GM18499 (cell line): ENCODE measurements around the gene OR10S1.
"Not testable (repeated sequence)": the region's sequence is repeated elsewhere in the genome, so short reads cannot be mapped to it uniquely, and the experiment has no call there.

ENCODE experiments used
- ATAC-seq: cut with Tn5 transposase; IDR thresholded peaks from one replicate; pipeline ENCODE4 v1.9.1; 2021; ENCODE audit warnings: moderate number of reproducible peaks; ENCODE audit not compliant: insufficient read depth, unreplicated experiment

Gene OR10S1

GRCh38 chr11:123977731-123978347 lies at the start of gene OR10S1:
Gene OR10S1, minus strand, starts transcription at chr11:123977781. Its CDS starts 117 bp downstream, at chr11:123977664.
- no peak for ATAC-seq

GRCh38 chr11:124026498-124026897 lies 48.9 kb upstream of the OR10S1 start, which contains the start of gene OR10G8:
Gene OR10G8, plus strand, starts transcription at chr11:124026798. Its CDS starts 2,825 bp downstream, at chr11:124029623.
- no peak for ATAC-seq

- ATAC-seq = not testable (repeated sequence)
These were observed 38.3 kb upstream of the OR10S1 start for GRCh38 chr11:124015837-124016236.

GRCh38 chr11:124012697-124013096 lies 35.1 kb upstream of the OR10S1 start, which contains the start of gene OR10G4:
Gene OR10G4, plus strand, starts transcription at chr11:124012997. Its CDS starts 2,578 bp downstream, at chr11:124015575.
- ATAC-seq = no peak

- no peak for ATAC-seq
These were observed 17.5 kb upstream of the OR10S1 start, which contains the start of gene OR10G6 for GRCh38 chr11:123995119-123995518. Gene OR10G6, minus strand, starts transcription at chr11:123995161. Its CDS starts 0 bp downstream, at chr11:123995161.

GRCh38 chr11:123979311-123979710 lies 1.7 kb upstream of the OR10S1 start:
- no peak for ATAC-seq

GRCh38 chr11:123976770-123977560 lies 616 bp downstream of the OR10S1 start:
- ATAC-seq = no peak

GRCh38 chr11:123973816-123974215 lies 3.8 kb downstream of the OR10S1 start:
- ATAC-seq = no peak

GRCh38 chr11:123956752-123957151 lies 20.8 kb downstream of the OR10S1 start:
- ATAC-seq = no peak

- no peak for ATAC-seq
These were observed 32.4 kb downstream of the OR10S1 start for GRCh38 chr11:123945132-123945531.

- ATAC-seq = no peak
These were observed 33.8 kb downstream of the OR10S1 start, which contains the start of gene OR6T1 for GRCh38 chr11:123943738-123944137. Gene OR6T1, minus strand, starts transcription at chr11:123943838. Its CDS starts 0 bp downstream, at chr11:123943838.

GRCh38 chr11:123942413-123942812 lies 35.2 kb downstream of the OR10S1 start:
- no peak for ATAC-seq

GRCh38 chr11:123939317-123939716 lies 38.3 kb downstream of the OR10S1 start, which contains the start of gene OR4D5:
Gene OR4D5, plus strand, starts transcription at chr11:123939617. Its CDS starts 0 bp downstream, at chr11:123939617.
- no peak for ATAC-seq
